ENCODE measurements around the gene PILRB.
"Not testable (repeated sequence)": the region's sequence is repeated elsewhere in the genome, so short reads cannot be mapped to it uniquely, and the experiment has no call there.

PILRB gene

GRCh38 chr7:100342765-100343164 is 15.2 kb upstream of the PILRB start:
- DNase-seq (ENCODE audit: low read depth, low spot score): no peak
- Histone ChIP-seq H3K9me3 (ENCODE audit: low read depth, low read length) (no peaks in the 10 kb centered on the region), H3K36me3 (ENCODE audit: insufficient read depth, low read length) (peaks cover 21% of the 10 kb centered on the region), H3K27ac (no peak overlapping the region), H3K4me3 (no peak overlapping the region), H3K9ac (ENCODE audit: insufficient read length) (no peak overlapping the region)
- TF ChIP-seq FOXP2 (optimal IDR thresholded peaks at IDR 0.05; ENCODE audit: control extremely low read depth, extremely low read length, insufficient read depth) (no peak), POLR2AphosphoS5 (IDR thresholded peaks at IDR 0.05; ENCODE audit: borderline replicate concordance, low read depth, low read length) (no peak), EZH2 (IDR thresholded peaks at IDR 0.05) (no peak)

DNA sequence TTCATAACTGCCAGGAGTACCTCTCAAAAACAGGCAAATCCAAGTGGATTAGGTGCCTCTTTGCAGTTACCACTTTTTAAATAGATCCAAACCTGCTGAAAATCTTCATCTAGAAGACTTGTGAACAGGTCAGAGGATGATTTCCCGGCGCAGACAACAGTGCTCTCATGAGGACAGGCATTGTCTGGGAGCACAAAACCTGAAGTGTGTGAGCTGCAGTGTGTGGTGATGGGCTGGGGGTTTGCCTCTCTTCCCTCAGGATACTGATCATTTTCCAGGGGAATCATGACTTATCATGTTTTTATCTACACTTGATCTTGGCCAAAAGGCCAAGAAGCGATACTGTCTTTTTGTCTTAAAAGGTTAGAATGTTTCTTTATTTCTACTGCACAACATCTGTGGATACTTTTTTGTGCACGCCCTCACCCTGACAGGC is 13.8 kb upstream of the PILRB start:
- H3K4me3 ChIP-seq; H3K9ac ChIP-seq (ENCODE audit: insufficient read length); H3K9me3 ChIP-seq (ENCODE audit: low read depth, low read length); DNase-seq (ENCODE audit: low read depth, low spot score); H3K27ac ChIP-seq: not testable (repeated sequence)
- H3K36me3 ChIP-seq (ENCODE audit: insufficient read depth, low read length): peaks cover 25% of the 10 kb centered on the region

DNA sequence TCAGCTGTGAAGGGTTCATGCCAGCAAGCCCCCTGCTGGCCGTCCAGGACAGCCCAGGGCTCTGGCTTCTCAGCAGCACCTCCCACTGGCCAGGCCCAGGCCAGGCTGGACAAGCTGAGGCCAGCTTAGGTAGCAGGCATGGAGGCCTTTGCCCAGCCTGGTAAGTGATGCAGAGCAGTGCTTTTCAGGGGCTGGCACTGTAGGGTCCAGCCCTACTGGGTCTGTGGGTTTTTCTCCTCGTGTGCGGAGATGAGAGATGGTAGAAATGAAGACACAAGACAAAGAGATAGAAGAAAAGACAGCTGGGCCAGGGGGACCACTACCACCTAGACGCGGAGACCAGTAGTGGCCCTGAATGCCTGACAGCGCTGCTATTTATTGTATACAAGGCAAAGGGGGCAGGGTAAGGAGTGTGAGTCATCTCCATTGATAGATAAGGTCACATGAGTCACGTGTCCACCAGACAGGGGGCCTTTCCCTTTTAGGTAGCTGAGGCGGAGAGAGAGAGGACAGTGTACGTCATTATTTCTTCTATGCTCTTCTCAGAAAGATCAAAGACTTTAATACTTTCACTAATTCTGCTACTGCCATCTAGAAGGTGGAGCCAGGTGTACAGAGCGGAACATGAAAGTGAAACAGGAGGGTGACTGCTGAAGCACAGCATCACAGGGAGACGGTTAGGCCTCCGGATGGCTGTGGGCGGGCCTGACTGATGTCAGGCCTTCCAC is 13.2 kb upstream of the PILRB start:
- H3K9me3 ChIP-seq (ENCODE audit: low read depth, low read length); H3K9ac ChIP-seq (ENCODE audit: insufficient read length); H3K4me3 ChIP-seq; DNase-seq (ENCODE audit: low read depth, low spot score); H3K27ac ChIP-seq: not testable (repeated sequence)
- peaks cover 25% of the 10 kb centered on the region for H3K36me3 ChIP-seq (ENCODE audit: insufficient read depth, low read length)

DNA sequence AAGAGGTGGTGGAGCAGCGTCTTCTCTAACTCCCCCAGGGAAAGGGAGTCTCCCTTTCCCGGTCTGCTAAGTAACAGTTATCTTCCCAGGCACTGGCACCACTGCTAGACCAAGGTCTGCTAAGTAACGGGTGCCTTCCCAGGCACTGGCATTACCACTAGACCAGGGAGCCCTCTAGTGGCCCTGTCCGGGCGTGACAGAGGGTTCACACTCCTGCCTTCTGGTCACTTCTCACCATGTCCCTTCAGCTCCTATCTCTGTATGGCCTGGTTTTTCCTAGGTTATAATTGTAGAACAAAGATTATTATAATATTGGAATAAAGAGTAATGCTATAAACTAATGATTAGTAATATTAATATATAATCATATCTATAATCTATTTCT is 12.6 kb upstream of the PILRB start:
- H3K36me3 ChIP-seq (ENCODE audit: insufficient read depth, low read length): peaks cover 25% of the 10 kb centered on the region
- not testable (repeated sequence) for H3K27ac ChIP-seq; DNase-seq (ENCODE audit: low read depth, low spot score)

GRCh38 chr7:100346921-100347320 is 11.0 kb upstream of the PILRB start:
- DNase-seq (ENCODE audit: low read depth, low spot score): no peak
- TF ChIP-seq EZH2 (IDR thresholded peaks at IDR 0.05): no peak
- TF ChIP-seq POLR2AphosphoS5 (IDR thresholded peaks at IDR 0.05; ENCODE audit: borderline replicate concordance, low read depth, low read length): no peak
- no peak for TF ChIP-seq FOXP2 (optimal IDR thresholded peaks at IDR 0.05; ENCODE audit: control extremely low read depth, extremely low read length, insufficient read depth)
- H3K36me3 ChIP-seq (ENCODE audit: insufficient read depth, low read length): peaks cover 29% of the 10 kb centered on the region

More for the DNA sequence above, 12.6 kb upstream of the PILRB start:
- not testable (repeated sequence) for H3K9me3 ChIP-seq (ENCODE audit: low read depth, low read length); H3K4me3 ChIP-seq; H3K9ac ChIP-seq (ENCODE audit: insufficient read length)

DNA sequence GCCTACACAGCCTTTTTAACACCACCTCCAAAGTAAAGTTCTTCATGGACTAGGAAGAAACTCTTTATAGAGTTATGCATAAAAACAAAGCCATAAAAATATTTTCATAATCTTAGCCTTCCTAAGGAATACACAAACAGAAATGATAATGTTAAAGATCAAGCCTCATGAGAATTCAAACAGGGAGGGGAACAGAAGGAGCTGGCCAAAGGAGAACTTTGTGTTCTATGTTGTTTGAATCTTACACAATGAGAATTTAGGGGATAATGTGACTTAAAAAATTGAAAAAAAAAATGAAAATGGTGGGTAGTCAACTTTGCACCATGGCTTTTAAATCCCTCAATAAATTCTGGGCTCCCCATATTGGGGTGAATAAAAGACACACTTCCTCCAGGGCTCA is 9.1 kb upstream of the PILRB start:
- no peaks in the 10 kb centered on the region for H3K9me3 ChIP-seq (ENCODE audit: low read depth, low read length)
- no peak overlapping the region for H3K9ac ChIP-seq (ENCODE audit: insufficient read length)
- no peak for DNase-seq (ENCODE audit: low read depth, low spot score)
- H3K4me3 ChIP-seq: no peak overlapping the region
- TF ChIP-seq POLR2AphosphoS5 (IDR thresholded peaks at IDR 0.05; ENCODE audit: borderline replicate concordance, low read depth, low read length) (no peak), FOXP2 (optimal IDR thresholded peaks at IDR 0.05; ENCODE audit: control extremely low read depth, extremely low read length, insufficient read depth) (no peak), EZH2 (IDR thresholded peaks at IDR 0.05) (no peak)
- peaks cover 32% of the 10 kb centered on the region for H3K36me3 ChIP-seq (ENCODE audit: insufficient read depth, low read length)
- H3K27ac ChIP-seq: no peak overlapping the region

More at GRCh38 chr7:100346921-100347320, 11.0 kb upstream of the PILRB start:
- no peak overlapping the region for H3K27ac ChIP-seq
- no peaks in the 10 kb centered on the region for H3K9me3 ChIP-seq (ENCODE audit: low read depth, low read length)
- H3K9ac ChIP-seq (ENCODE audit: insufficient read length): no peak overlapping the region
- no peak overlapping the region for H3K4me3 ChIP-seq

DNA sequence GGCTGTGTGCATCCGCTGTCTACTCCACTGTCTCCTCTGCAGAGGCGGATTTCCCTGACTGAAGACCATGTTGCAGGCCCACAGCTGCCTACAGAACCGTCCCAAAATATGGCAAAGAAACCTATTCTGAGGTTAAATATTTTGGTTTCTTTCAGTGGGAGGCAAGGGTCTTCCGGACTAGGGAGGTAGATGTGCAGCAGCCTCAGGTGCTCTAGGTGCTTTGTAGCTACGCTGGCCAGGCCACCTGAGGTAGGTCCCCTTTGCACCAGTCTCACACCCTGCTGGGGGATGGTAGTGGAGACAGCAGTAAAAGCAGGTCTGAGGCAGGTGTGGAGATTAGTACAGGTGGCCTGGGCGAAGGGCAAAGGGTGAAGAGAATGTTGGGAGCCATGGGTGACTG is 8.2 kb upstream of the PILRB start:
- Histone ChIP-seq H3K36me3 (ENCODE audit: insufficient read depth, low read length) (peaks cover 32% of the 10 kb centered on the region), H3K27ac (no peak overlapping the region), H3K9ac (ENCODE audit: insufficient read length) (no peak overlapping the region), H3K4me3 (no peak overlapping the region), H3K9me3 (ENCODE audit: low read depth, low read length) (no peaks in the 10 kb centered on the region)
- TF ChIP-seq EZH2 (IDR thresholded peaks at IDR 0.05): no peak
- TF ChIP-seq POLR2AphosphoS5 (IDR thresholded peaks at IDR 0.05; ENCODE audit: borderline replicate concordance, low read depth, low read length): no peak
- no peak for TF ChIP-seq FOXP2 (optimal IDR thresholded peaks at IDR 0.05; ENCODE audit: control extremely low read depth, extremely low read length, insufficient read depth)
- no peak for DNase-seq (ENCODE audit: low read depth, low spot score)

- H3K36me3 ChIP-seq (ENCODE audit: insufficient read depth, low read length): peaks cover 25% of the 10 kb centered on the region
- TF ChIP-seq POLR2AphosphoS5 (IDR thresholded peaks at IDR 0.05; ENCODE audit: borderline replicate concordance, low read depth, low read length) (no peak), EZH2 (IDR thresholded peaks at IDR 0.05) (no peak), FOXP2 (optimal IDR thresholded peaks at IDR 0.05; ENCODE audit: control extremely low read depth, extremely low read length, insufficient read depth) (no peak)
- no peaks in the 10 kb centered on the region for H3K9me3 ChIP-seq (ENCODE audit: low read depth, low read length)
- DNase-seq (ENCODE audit: low read depth, low spot score): no peak
- no peak overlapping the region for H3K27ac ChIP-seq
- no peak overlapping the region for H3K9ac ChIP-seq (ENCODE audit: insufficient read length)
- H3K4me3 ChIP-seq: no peak overlapping the region
Observed at GRCh38 chr7:100351657-100352058, 6.3 kb upstream of the PILRB start.

DNA sequence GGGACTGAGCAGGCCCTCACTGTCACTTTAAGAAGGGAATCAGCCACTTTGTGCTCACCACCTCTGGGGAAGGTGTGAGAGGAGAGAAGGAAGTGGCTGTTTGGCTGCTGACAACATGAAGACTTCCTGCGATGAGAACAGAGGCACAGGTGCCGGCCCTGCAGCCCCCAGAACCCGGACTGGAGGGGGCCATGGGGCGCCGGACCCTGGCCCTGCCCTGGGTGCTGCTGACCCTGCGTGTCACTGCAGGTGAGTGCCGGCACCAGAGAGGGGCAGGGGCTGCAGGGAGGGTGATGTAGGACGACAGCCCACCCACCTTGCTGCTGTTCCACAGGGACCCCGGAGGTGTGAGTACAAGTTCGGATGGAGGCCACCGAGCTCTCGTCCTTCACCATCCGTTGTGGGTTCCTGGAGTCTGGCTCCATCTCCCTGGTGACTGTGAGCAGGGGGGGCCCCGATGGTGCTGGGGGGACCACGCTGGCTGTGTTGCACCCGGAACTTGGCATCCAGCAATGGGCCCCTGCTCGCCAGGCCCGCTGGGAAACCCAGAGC is 5.6 kb upstream of the PILRB start:
- not testable (repeated sequence) for H3K9me3 ChIP-seq (ENCODE audit: low read depth, low read length); H3K9ac ChIP-seq (ENCODE audit: insufficient read length); DNase-seq (ENCODE audit: low read depth, low spot score); H3K27ac ChIP-seq; H3K4me3 ChIP-seq
- peaks cover 19% of the 10 kb centered on the region; the same call in 1 of the 2 replicates for H3K36me3 ChIP-seq (ENCODE audit: insufficient read depth, low read length)
